Activated naive CD4-positive, alpha-beta T cell treated with Interleukin-2 at 50 U/mL for 16 hours (primary cell): ENCODE data around the gene CHCHD3.

ENCODE experiments used
- DNase-seq: peaks from one replicate; pipeline ENCODE4 v3.0.0-alpha.2; 2020

Gene CHCHD3

DNA sequence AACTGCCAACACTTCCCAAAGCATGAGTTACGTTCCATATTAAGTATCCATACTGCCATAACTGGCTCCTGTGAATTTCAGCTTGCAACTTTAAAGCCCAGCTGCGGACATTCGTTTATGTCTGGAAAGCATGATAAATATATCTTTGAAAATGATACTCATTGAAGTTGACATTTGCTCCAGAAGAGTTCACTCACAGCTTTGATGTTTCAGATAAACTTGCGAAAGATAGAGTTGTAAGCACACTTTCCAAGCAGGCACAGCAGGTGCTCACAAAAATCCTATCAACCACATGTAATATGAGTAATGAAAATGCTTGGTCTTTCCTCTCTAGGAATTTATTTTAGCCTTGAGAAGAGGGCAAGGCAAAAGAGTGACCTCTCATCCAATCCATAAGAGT lies 4.5 kb downstream of the CHCHD3 start:
- DNase-seq: no peak

DNA sequence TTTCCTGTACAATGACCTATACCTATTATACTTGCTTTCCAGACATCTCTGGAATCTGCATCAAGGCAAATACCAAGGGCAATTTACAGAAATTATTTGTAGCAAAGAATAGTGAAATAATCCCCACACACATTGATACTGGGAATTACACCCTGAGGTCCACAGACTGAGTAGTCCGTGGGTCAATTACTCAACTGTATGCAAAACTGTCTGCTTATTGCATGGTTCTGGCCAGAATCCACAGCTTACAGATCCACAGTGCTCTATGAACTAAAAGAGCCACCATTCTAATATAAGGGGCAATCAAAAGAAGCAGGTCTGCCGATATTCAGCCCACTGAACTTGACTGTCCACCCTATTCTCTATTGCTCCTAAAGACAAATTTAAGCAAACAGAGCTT lies 5.7 kb downstream of the CHCHD3 start:
- no peak for DNase-seq

GRCh38 chr7:133071506-133071905 lies 10.4 kb downstream of the CHCHD3 start:
- no peak for DNase-seq

DNA sequence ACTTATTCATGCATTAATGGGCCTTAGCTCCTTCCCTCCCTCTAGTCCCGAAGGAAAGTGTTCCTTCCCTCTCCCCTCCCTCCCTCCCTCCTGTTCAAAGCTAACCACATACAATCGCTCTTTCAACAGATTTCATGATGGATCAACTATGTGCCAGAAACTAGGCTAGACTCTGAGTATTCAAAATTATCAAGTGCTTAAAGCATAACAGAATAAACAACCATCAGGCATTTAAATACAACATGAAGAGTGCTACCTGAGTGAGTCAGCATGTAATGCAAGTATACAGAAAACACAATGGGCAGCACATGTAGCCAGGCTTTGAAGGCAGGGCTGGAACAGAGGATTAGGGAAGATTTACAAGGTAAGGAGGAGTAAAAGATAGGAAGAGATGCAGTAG lies 11.3 kb downstream of the CHCHD3 start:
- DNase-seq: no peak

DNA sequence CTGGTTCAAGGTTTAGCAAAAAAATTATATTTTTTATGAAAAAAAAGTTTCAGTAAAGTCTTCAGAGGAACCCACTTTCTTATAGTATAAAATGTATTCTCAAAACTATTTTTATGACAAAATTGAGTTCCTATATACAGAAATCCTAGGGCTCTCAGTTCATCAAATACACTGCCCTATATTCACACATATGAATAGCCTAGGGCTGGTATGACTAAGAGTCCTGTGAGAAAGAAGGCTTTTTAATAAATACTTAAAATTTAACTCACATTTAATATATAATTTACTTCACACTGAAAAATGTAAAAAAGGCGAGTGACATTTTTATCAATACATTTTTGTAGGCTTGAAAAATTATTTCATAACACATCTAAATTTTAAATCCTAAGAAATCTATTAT lies 16.6 kb downstream of the CHCHD3 start:
- DNase-seq: no peak

DNA sequence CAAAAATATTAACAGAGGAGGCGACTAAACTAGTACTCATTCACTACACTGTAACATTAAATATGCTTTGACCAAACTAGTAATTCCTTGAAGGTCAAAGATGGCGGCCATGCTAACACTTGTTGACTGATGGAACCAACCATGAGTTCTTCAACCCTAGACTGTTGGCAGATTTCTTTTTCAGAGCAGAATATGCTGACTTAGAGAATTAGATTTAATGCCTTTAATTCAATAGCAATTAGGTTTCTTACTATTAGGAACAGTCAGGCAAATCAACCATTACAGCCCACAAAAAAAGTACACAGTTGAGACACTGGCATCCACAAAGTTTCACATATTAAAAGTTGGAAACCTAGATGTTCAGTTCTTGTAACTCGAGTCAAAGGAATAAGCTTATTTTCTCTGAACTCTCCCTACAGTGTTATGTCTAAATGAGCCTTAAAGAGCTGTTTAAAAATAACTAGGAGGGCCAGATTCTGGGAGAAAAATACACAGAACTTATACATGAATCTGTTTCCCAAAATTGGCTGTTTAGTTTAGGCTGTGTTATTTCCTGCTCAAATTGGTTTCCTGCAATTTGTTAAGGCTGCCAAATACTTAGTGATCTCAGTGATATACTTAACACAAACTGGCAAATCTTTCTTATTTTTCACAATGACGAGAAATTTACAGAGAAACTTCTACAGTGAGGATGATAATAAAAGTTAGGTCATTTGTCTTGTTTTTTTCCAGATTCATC lies 17.6 kb downstream of the CHCHD3 start:
- no peak for DNase-seq

- no peak for DNase-seq
Observed at GRCh38 chr7:133061792-133062191, 20.1 kb downstream of the CHCHD3 start.

DNA sequence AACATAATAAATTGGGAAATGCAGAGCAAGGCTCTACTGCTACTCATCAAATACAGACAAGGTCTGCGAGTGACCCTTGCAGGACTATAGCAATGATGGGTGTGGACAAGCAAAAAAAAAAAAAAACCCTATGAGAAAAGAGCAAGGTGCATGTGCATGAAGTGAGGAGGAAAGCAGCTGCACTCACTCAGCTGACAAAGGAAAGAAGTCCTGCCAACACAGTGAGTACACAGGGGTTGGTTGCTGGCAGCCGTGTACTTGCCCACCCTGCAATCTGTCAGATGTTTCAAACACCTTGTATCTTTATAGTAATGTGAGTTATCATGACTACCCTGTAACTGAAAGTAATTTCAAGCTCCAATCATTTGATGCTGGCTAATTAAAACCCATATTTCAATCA lies 20.5 kb downstream of the CHCHD3 start:
- no peak for DNase-seq

DNA sequence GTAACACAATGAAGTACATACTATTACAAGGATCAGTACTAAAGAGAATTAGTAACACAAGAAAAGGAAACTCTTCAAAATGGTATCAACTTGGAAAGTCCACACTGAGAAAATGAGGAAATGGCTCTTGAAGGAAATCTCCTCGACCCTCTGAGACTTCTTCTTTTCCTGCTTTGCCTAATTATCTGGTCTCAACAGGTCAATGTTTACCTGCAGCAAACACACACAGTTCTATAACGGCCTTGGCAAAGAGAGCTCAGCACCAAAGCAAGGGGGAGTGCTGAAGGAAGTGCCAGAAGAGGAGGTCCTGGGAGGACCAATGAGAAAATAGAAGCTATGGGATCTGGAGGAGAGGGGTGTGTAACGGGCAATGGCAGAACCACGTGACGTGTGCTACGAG lies 21.9 kb downstream of the CHCHD3 start:
- DNase-seq: no peak

GRCh38 chr7:133059263-133059662 lies 22.6 kb downstream of the CHCHD3 start:
- no peak for DNase-seq

DNA sequence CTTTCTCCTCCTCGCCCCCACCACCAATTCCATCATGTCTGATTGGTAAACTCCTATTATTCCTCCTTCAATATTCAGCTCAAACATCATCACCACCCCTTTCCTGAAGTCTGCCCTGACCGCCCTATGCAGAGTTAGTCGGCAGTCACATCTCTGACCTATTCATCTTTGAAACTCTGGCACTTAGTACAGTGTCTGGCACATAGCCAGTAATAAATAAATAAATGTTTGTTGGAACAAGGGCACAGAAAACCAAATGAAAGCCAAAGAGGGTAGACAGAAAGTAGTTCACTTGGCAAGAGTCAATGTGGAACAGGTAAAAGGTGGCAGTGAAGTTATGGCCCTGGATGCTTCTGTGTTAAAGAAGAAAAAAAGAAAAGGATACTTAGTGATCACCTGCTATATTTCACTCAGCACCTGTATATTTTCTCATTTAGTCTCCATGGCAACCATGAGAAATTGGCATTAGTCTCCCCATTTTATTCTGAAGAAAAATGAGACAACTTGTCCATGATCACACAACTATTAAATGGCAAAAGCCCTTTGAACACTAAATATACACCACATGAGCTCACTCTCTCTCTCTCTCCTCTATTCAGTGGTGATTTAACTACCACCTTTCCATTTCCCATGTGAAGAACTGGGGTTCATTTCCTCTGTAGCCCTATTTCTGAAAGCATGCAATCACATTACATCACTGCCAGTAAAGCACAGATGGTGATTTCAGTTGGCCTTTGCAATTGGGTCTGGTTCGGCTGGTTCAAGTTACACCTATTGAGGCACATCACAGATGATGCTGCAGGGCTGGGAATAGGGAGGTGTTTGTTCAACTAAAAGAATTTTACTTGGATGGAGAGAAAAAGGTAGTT lies 25.3 kb downstream of the CHCHD3 start:
- DNase-seq: no peak

DNA sequence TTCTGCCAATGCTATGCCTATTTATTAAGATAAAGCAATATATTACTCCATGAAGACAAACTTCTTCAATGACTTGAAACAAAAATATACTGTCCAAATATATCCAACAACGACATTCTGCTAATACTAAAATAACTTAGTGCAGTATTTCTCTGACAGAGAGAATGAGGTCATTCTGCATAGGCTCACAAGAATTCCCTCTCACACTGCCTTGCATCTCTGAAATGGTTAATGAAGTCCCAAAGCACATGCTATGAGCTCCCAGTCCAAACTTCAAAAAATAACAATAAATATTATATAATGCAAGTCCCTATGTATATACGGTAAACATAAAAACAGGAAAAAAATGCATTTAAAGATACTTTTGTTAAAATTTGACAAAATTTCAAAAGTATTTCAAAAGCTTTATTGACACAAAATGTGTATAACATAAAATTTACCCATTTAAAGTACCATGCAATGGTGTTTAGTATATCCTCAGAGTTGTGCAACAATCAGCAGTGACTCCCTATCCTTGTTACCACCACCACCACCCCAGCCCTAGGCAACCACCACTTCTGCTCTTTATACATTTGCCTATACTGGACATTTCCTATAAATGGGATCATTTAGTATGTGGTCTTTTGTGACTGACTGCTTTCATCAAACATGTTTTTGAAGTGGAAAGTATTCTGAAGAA lies 27.6 kb downstream of the CHCHD3 start:
- DNase-seq: no peak

DNA sequence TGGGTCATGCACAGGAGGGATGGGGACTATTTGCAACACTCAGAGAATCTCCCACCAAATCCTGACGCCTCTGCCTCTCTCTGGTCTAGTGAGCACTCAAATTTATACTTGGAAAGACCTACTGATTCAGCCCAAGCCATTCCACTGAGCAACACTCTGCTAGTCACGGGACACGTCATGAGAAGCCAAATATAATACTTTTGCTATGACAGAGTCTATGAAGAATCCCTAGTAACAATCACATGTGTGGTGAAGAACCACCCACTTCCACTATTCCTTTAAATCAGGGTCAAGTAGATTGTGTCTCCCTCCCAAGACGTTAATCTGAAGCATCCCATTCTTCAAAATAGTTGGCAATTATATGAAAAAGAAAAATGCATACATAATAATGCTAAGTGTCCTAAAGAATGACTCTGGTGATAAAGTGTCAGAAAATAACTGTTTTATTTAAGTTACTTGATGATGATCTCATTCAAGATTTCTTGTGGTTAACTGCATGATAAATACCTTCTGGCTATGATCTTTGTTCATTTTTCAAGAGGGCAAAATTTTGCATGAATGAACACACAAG lies 28.5 kb downstream of the CHCHD3 start:
- no peak for DNase-seq

DNA sequence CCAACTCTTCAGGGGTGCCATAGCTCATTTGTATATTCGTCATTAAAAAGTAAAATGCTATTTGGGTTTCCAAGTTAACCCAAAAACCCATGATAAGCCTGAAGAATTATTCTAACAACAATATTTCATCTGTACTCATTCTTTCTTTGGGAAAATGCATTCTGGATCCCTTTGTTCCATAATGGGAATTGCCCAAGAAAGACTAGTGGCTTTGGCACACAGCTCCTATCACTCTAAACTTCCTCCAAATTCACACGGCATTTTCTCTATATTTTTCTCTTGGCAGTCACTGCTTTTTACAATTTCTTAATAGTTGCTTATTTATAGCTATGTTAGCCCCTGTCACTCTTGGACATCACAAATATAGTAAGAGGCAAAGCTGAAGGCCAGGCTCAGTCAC lies 29.1 kb downstream of the CHCHD3 start:
- DNase-seq: no peak

DNA sequence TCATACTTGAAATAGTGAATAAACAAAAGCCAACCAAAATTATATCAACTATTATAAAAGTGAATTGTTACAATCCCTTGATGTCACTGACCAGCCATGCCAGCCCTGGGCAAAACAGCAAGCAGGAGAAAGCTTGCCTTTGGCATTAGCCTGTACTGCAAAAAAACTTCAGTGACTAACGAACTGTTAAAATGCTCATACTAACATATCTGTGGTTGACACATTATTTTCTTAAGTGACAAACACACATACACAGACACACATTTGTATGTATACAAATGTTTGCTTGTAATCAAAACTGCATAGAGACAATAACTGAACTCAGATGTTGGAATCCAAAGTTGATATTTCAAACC lies 29.5 kb downstream of the CHCHD3 start:
- DNase-seq: no peak

- DNase-seq: no peak
Observed at GRCh38 chr7:133051719-133052400, 30.0 kb downstream of the CHCHD3 start.

DNA sequence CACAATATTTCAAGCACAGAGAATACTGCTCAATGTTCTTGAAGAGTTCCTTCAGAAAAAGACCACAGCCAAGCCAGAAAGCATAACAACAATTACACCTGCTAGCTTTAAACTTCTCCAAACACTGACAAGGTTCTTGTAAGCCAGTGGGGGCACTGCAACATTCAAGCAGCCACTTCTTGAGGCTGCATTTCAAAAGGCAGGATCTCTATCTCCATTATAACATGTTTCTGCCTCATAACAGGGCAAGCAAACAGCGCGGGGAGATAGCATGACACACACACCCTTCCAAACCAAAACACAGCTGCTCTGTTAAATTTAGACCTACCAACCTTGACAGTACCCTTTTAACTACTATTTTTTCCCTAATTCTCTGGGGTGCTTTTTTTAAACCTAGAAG lies 30.8 kb downstream of the CHCHD3 start:
- no peak for DNase-seq

- no peak for DNase-seq
Observed at GRCh38 chr7:133050200-133050995, 31.5 kb downstream of the CHCHD3 start.

DNA sequence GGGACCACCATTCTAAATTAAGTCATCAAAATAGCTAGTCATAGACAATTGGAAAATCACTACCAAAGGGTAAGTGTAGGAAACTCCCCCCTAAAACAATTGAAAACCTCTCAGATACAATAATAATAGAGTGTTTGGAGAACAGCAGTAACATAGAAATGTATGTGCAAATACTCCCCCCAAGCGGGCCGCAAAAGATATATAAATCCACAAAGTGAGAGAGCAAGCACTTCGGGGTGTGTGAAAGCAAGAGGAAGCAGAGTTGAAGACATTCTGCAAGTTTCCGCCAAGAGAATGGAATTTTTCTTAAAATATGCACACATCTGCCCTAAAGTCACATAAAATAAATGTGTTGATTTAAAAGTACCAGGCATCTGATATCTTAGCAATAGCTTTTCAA lies 33.3 kb downstream of the CHCHD3 start:
- no peak for DNase-seq

- DNase-seq: no peak
Observed at GRCh38 chr7:133047321-133047720, 34.6 kb downstream of the CHCHD3 start.

DNA sequence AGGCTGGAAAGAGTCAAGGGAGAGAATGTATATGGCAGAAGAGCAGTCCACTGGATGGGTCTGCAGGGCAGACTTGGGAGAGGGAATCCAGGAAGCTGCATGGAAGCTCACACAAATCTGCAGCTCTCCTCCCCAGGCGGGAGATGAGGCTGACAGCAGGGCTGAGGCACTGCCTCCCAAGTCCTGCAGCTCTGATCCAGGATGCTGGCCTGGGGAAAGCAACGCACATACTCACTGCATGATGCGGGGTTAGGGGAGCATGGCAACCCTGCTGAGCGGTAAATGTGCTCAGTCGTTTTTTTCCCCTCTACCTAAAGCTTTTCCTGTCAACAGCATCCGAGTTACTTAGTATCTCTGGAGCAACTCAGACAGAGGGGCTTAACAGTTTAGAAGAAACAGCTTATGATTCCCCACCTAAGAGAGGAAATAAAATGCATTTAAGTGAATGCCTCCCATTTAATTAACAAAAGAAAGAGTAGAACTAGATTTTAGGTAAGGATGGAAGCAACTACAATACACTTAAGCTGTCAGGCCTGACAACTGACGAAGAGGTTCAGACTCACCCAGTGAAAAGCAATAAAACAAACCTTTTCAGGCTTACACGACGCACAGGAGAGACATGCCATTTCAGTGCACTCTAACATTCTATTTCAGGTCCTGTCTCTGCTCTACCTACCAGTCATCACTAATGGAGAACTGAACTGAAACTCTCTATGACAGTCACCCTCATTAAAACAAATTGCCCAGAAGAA lies 37.0 kb downstream of the CHCHD3 start:
- DNase-seq: no peak
